ENCODE results near the gene SLC27A5.

SLC27A5 gene

DNA sequence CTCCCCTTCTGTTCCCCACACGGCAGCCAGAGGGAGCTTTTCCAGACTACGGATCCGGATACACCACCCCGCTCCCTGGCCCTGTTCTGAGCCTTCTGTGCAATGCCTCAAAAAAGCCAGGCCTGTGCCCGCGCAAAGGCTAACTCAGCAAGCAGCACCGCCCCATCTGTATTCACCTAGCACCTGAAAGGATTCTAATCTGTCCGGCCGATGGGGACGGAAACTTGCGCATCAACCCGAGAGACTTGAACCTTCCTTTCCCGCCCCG is 7.2 kb upstream of the SLC27A5 start:
- TF ChIP-seq CTCF (IDR thresholded peaks at IDR 0.05; ENCODE audit: low read depth, low read length, missing control alignments), result peak; percentile 55

GRCh38 chr19:58518256-58519086 is 6.7 kb upstream of the SLC27A5 start:
- H3K4me3 ChIP-seq (ENCODE audit: low read depth, low read length), result peak overlapping the region; percentile 70
- TF ChIP-seq CTCF (IDR thresholded peaks at IDR 0.05; ENCODE audit: low read depth, low read length, missing control alignments), result no peak
- DNase-seq (ENCODE audit: low read depth), result no peak

More for the DNA sequence above, 7.2 kb upstream of the SLC27A5 start:
- DNase-seq (ENCODE audit: low read depth), result no peak
- peak overlapping the region; percentile 70 for H3K4me3 ChIP-seq (ENCODE audit: low read depth, low read length)

DNA sequence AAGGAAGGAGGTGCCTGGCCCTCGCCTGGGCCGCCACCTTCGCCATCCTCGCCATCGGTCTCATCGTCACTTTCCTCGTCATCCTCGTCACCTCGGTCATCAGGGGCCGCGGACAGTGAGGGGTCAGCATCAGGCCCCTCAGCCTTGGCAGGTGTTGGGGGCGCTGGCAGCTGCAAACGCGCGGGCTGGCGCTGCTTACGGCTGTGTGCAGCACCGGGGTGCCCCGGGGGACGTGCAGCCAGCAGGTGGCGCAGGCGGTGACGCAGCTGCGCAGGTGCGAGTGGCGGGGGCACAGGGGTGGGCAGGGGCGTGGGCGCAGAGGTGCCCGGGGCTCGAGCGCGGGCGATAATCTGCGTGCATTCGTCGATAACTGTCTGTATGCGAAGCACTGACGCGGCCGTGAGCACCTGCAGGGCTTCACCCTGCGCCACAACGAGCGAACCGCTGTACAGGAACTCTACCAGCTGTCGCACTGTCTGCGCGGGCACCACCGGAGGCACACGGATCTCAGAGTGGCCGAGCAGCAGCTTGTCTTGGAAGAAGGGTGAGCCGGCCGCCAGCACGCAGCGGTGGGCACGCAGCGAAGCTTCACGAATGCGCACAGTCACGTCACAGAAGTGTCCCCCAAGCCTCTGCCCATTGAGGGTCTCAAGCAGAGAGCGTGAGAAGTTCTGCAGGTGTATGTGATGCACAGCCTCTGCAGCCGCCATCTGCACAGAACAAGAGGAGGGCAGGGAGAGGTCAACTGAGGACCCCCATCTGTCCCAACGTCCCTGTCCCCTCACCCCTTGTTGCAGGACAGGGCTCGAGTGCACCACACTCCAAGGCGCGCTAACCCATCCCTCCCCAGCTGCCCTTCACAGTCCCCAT is 5.4 kb upstream of the SLC27A5 start:
- no peak for DNase-seq (ENCODE audit: low read depth)
- no peak overlapping the region for H3K4me3 ChIP-seq (ENCODE audit: low read depth, low read length)
- TF ChIP-seq CTCF (IDR thresholded peaks at IDR 0.05; ENCODE audit: low read depth, low read length, missing control alignments), result no peak

DNA sequence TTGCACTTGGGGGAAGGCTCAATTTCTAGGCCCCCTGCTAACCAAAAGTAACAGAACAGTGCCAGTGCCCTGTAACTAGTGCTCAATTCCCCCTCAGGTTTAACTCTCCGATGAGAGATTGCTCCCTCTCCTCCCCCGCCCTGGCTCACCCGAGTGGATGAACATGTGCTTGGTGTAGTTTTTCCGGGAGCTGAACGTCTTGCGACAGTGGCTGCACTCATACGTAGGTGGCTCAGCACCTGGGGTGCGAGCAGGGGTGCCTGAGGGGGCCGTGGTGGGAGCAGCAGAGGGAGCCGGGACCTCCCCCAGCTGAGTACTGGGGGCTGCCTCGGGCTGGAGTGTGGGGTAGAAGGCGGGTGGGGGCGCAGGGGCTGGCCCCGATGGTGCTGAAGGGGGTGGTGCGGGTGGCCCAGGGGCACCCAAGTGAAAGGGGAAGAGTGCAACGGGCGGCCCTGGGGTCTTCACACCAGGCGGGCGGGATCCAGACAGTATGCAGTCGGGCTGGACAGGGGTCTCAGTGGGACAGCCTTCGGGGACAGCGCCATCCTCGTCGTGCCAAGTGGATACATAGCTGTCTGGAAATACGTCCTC is 4.5 kb upstream of the SLC27A5 start:
- TF ChIP-seq CTCF (IDR thresholded peaks at IDR 0.05; ENCODE audit: low read depth, low read length, missing control alignments), result no peak
- H3K4me3 ChIP-seq (ENCODE audit: low read depth, low read length), result no peak overlapping the region
- DNase-seq (ENCODE audit: low read depth), result no peak

DNA sequence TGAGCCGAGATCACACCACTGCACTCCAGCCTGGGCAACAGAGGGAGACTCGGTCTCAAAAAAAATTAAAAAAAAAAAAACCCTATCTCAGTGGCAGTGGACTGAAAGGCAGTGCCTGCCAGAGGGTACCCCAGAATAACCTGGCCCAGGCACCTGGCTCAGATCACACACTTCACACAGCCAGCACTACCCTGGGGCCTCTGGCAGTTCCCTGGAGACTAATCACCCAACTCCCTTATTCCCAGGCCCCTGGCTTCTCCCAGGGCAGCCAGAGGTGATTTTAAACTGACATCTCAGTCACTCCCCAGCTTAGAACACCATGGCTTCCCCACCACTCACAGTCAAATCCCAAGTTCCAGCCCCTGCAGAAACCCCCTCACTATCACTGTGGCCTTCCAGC is 3.5 kb upstream of the SLC27A5 start:
- TF ChIP-seq CTCF (IDR thresholded peaks at IDR 0.05; ENCODE audit: low read depth, low read length, missing control alignments), result no peak
- no peak overlapping the region for H3K4me3 ChIP-seq (ENCODE audit: low read depth, low read length)

DNA sequence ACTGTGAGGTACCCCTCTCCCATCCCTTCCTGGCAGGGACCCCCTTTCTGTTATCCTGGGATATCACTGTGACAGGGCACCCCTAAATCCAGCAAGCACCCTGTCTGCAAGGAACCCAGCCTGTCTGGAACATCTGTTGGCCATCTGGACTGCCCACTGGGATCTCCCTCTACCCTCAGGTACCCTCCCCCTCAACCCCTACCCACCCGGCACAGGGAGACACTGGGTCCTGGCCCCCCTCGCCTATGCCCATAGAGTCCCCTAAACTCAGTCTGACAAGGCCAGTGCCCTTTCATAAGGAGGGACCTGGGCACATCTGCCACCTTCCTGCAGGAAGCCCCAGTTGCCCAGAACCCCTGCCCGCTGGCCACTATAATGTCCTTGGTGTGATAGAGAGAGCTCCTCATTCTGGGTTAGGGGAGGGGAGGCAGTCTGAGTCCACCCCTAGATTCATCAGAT is 2.8 kb upstream of the SLC27A5 start:
- H3K4me3 ChIP-seq (ENCODE audit: low read depth, low read length), result peak overlapping the region; percentile 65
- no peak for TF ChIP-seq CTCF (IDR thresholded peaks at IDR 0.05; ENCODE audit: low read depth, low read length, missing control alignments)
- DNase-seq (ENCODE audit: low read depth), result no peak

More for the DNA sequence above, 3.5 kb upstream of the SLC27A5 start:
- DNase-seq (ENCODE audit: low read depth), result no peak
